Panc1 (cell line): ENCODE data around the gene ALG14.

Source experiments
- TCF7L2 ChIP-seq: IDR thresholded peaks from 2 replicates; pipeline ENCODE4 v1.6.1; 2011; ENCODE audit warnings: mild to moderate bottlenecking, low read depth, low read length, inconsistent platforms
- TF ChIP-seq, protein P1 (sequence below): fragments of 450-650 bp; IDR thresholded peaks from 2 replicates; pipeline ENCODE4 v1.5.1; 2017; ENCODE audit warnings: mild to moderate bottlenecking

DNA sequence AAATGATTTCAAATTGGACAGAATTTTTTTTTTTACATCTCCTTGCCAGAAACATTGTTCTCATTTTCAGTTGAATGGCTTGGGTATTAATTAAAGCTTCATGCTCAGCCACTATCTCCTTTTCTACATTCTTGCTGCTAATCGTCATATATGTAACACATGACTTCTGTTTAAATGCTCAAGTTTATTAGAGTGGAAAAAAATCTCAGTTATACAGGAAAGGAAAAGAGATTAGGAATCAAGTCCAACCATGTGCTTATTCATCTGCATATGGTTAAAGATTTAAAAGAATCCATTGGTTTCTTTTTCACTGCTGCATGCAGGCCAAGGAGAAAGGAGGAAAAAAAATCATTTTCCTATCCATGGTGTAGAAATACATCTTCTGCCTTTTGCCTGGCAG lies 98.5 kb downstream of the ALG14 start:
- TF ChIP-seq TCF7L2: no peak
- TF ChIP-seq, protein P1, sequence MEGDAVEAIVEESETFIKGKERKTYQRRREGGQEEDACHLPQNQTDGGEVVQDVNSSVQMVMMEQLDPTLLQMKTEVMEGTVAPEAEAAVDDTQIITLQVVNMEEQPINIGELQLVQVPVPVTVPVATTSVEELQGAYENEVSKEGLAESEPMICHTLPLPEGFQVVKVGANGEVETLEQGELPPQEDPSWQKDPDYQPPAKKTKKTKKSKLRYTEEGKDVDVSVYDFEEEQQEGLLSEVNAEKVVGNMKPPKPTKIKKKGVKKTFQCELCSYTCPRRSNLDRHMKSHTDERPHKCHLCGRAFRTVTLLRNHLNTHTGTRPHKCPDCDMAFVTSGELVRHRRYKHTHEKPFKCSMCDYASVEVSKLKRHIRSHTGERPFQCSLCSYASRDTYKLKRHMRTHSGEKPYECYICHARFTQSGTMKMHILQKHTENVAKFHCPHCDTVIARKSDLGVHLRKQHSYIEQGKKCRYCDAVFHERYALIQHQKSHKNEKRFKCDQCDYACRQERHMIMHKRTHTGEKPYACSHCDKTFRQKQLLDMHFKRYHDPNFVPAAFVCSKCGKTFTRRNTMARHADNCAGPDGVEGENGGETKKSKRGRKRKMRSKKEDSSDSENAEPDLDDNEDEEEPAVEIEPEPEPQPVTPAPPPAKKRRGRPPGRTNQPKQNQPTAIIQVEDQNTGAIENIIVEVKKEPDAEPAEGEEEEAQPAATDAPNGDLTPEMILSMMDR: no peak
